K562 (cell line): ENCODE results near the gene HEPHL1. TPM values are rescaled to one million over a fixed set of nuclear protein-coding genes. Genes with fewer than 3 reads are reported as not detected.

Experiments used
- ATAC-seq: fragments of 200-7000 bp; cut with Tn5 transposase; 3 replicates; pipeline ENCODE4 v1.9.1; 2020; ENCODE audit warnings: moderate library complexity
- BruUV-seq: library from RNA; stranded (reverse); fragments of 400-500 nt; replicated peaks from 2 replicates; lab custom pipeline; 2021; lab: Mats Ljungman, UMichigan
- CTCF ChIA-PET: fragments of 300-600 bp; formaldehyde crosslinking; extraction: SDS; loops from one replicate; lab custom pipeline; 2021; ENCODE audit warnings: low intra/inter-chr PET ratio; lab: Yijun Ruan, JAX
- POLR2A ChIA-PET: fragments of 300-600, 350-650 bp; sonication (Branson Sonifier 250); formaldehyde crosslinking; extraction: SDS; loops from one replicate; lab custom pipeline; 2021; ENCODE audit warnings: antibody characterized with exemption, inconsistent platforms; lab: Yijun Ruan, JAX
- DNase-seq, 4 experiments: peaks; one replicate each; pipeline versions ENCODE4 v3.0.0 to v3.0.0-alpha.2; 2011 to 2018; ENCODE audit warnings: low spot score in 3 of 4, mixed read lengths in 3 of 4; ENCODE audit errors: extremely low read depth in 1 of 4
- FAIRE-seq: peaks from 2 replicates; lab custom pipeline; 2011; peaks lifted over from hg19 to GRCh38; lab: Jason Lieb, UNC
- H2AFZ ChIP-seq: 2 replicates; pipeline ENCODE4 v1.6.0; 2011; ENCODE audit warnings: low read depth, low read length, control low read depth, inconsistent platforms
- H3K27ac ChIP-seq: fragments of 200-600 bp; 3 replicates; pipeline ENCODE4 v1.8.0; 2011; ENCODE audit warnings: low read depth, mild to moderate bottlenecking, control low read depth, inconsistent platforms, low read length, moderate library complexity, mixed read lengths; ENCODE audit errors: extremely low read depth
- H3K27me3 ChIP-seq, 2 experiments: fragments of 300-600 bp in 1 of 2; 2 replicates in 1 of 2; 3 replicates in 1 of 2; pipeline versions ENCODE4 v1.6.0 to v1.8.0; 2011; ENCODE audit warnings: inconsistent platforms in 2 of 2, low read length in 2 of 2, mild to moderate bottlenecking in 1 of 2, mixed read lengths in 1 of 2, moderate library complexity in 1 of 2; ENCODE audit not compliant: control insufficient read depth in 2 of 2, insufficient read depth in 2 of 2
- H3K36me3 ChIP-seq: fragments of 300-600 bp; 3 replicates; pipeline ENCODE4 v1.8.0; 2011; ENCODE audit warnings: mild to moderate bottlenecking, low read length, inconsistent platforms; ENCODE audit not compliant: control insufficient read depth, insufficient read depth
- H3K4me1 ChIP-seq, 2 experiments: fragments of 200-600 bp in 1 of 2; replicated peaks in 1 of 2; 2 replicates in 1 of 2; 3 replicates in 1 of 2; pipeline versions ENCODE4 v1.5.1 to v1.8.0; 2011; ENCODE audit warnings: inconsistent platforms in 2 of 2, low read length in 2 of 2, mild to moderate bottlenecking in 1 of 2, mixed read lengths in 1 of 2, moderate library complexity in 1 of 2; ENCODE audit not compliant: control insufficient read depth in 2 of 2, insufficient read depth in 2 of 2
- H3K4me2 ChIP-seq: 2 replicates; pipeline ENCODE4 v1.6.1; 2011; ENCODE audit warnings: low read length, control low read depth, inconsistent platforms, mixed read lengths; ENCODE audit not compliant: insufficient read depth
- H3K4me3 ChIP-seq: fragments of 200-600 bp; sonication (generic), shearing (Covaris generic); 2 replicates; pipeline ENCODE4 v1.5.1; 2016; ENCODE audit warnings: control low read depth, inconsistent platforms
- H3K79me2 ChIP-seq: fragments of 200-600 bp; 3 replicates; pipeline ENCODE4 v1.8.0; 2011; ENCODE audit warnings: low read length, inconsistent platforms; ENCODE audit not compliant: control insufficient read depth, insufficient read depth
- H3K9ac ChIP-seq, 2 experiments: 2 replicates each; pipeline versions ENCODE4 v1.6.0 to v1.6.1; 2011; ENCODE audit warnings: low read depth in 2 of 2, low read length in 2 of 2, control low read depth in 1 of 2, inconsistent platforms in 1 of 2, mild to moderate bottlenecking in 1 of 2, mixed read lengths in 1 of 2; ENCODE audit not compliant: insufficient read depth in 1 of 2
- H3K9me1 ChIP-seq: one replicate; pipeline ENCODE4 v1.6.0; 2011; ENCODE audit warnings: inconsistent platforms, mild to moderate bottlenecking, low read length, moderate library complexity; ENCODE audit not compliant: control insufficient read depth, insufficient read depth
- H3K9me3 ChIP-seq: replicated peaks from 2 replicates; pipeline ENCODE4 v1.5.1; 2011; ENCODE audit warnings: low read depth, low read length, inconsistent platforms; ENCODE audit not compliant: control insufficient read depth, insufficient read depth
- H4K20me1 ChIP-seq: replicated peaks from 2 replicates; pipeline ENCODE4 v1.6.1; 2011; ENCODE audit warnings: low read length, inconsistent platforms, mixed read lengths; ENCODE audit not compliant: control insufficient read depth, insufficient read depth
- CBX5 ChIP-seq: IDR thresholded peaks from 2 replicates; pipeline ENCODE4 v1.6.1; 2014; ENCODE audit warnings: low read depth, borderline replicate concordance
- CBX8 ChIP-seq: fragments of 200-600 bp; sonication (generic); IDR thresholded peaks from 2 replicates; pipeline ENCODE4 v1.6.1; 2012; ENCODE audit warnings: borderline replicate concordance, mixed run types, low read depth, mild to moderate bottlenecking, moderate library complexity, mixed read lengths, low read length, control low read depth, inconsistent platforms; ENCODE audit not compliant: poor library complexity, severe bottlenecking; ENCODE audit errors: extremely low read depth
- FOXM1 ChIP-seq, 2 experiments: fragments of 450-650 bp in 1 of 2; sonication (generic) in 1 of 2; formaldehyde crosslinking in 1 of 2; IDR thresholded peaks; 2 replicates each; pipeline versions ENCODE4 v1.6.1 to v1.9.0; 2017 to 2022; ENCODE audit warnings: low read depth in 2 of 2, mild to moderate bottlenecking in 2 of 2, missing genetic modification reagents in 1 of 2, moderate library complexity in 1 of 2
- HNRNPLL ChIP-seq: fragments of 200-400 bp; formaldehyde crosslinking; IDR thresholded peaks from 2 replicates; pipeline ENCODE4 v1.6.1; 2017; ENCODE audit warnings: low read length, low read depth, mild to moderate bottlenecking; ENCODE audit not compliant: poor library complexity, severe bottlenecking
- KDM5B ChIP-seq: fragments of 200-600 bp; sonication (generic); IDR thresholded peaks from 2 replicates; pipeline ENCODE4 v1.6.1; 2012; ENCODE audit warnings: low read depth, mild to moderate bottlenecking, moderate library complexity, low read length, control low read depth, inconsistent platforms; ENCODE audit not compliant: insufficient replicate concordance
- MYBL2 ChIP-seq, 2 experiments: fragments of 450-650 bp in 1 of 2; sonication (generic) in 1 of 2; formaldehyde crosslinking in 1 of 2; IDR thresholded peaks; 2 replicates each; pipeline versions ENCODE4 v1.6.1 to v1.8.1; 2017 to 2022; ENCODE audit warnings: borderline replicate concordance in 1 of 2, inconsistent platforms in 1 of 2, low read depth in 1 of 2, mild to moderate bottlenecking in 1 of 2, missing genetic modification reagents in 1 of 2, moderate library complexity in 1 of 2
- NFE2 ChIP-seq: IDR thresholded peaks from 2 replicates; pipeline ENCODE4 v1.6.1; 2014; ENCODE audit warnings: antibody characterized with exemption, low read depth
- SIN3B ChIP-seq: fragments of 450-650 bp; IDR thresholded peaks from 2 replicates; pipeline ENCODE4 v1.6.1; 2017; ENCODE audit warnings: low read depth, mild to moderate bottlenecking, moderate library complexity
- ZNF146 ChIP-seq: IDR thresholded peaks from one replicate; pipeline ENCODE4 v1.6.1; 2018; ENCODE audit warnings: missing compliant biosample characterization; ENCODE audit not compliant: unreplicated experiment
- in situ Hi-C: fragments of 300-500 bp; cut with MboI; formaldehyde crosslinking; loops from 4 replicates; pipeline ENCODE4 v1.15.0; 2018; ENCODE audit warnings: inconsistent platforms, mixed read lengths
- intact Hi-C: fragments of 100-400 bp; cut with micrococcal nuclease; formaldehyde crosslinking; loops from 2 replicates; pipeline ENCODE4 v1.14.2; 2022
- polyA plus RNA-seq, 8 experiments: library from polyadenylated mRNA; depleted of rRNA in 4 of 8; stranded (reverse) in 5 of 8; unstranded in 3 of 8; fragments of >200 nt; fragmentation: Nextera tagmentation in 2 of 8; fragmentation: Illumina TruSeq in 1 of 8; extraction: Ambion mirVana in 2 of 8; extraction: Trizol in 1 of 8; gene quantifications; 2 replicates each; pipeline versions ENCODE4 v1.2.1 to v1.2.3, GENCODE V29; 2011 to 2014; ENCODE audit warnings: inconsistent platforms in 1 of 8, missing spikeins in 1 of 8
- total RNA-seq, 7 experiments: library from RNA; depleted of rRNA in 6 of 7; stranded (reverse); fragments of >200 nt in 6 of 7; fragmentation: Illumina TruSeq in 2 of 7; extraction: Trizol in 2 of 7; gene quantifications; 2 replicates each; pipeline versions ENCODE4 v1.2.1 to v1.2.3, GENCODE V29; 2011 to 2021; ENCODE audit warnings: low replicate concordance in 1 of 7
- TF ChIP-seq, protein P1 (sequence below): fragments of 450-650 bp; IDR thresholded peaks from 2 replicates; pipeline ENCODE4 v1.6.1; 2017; ENCODE audit warnings: antibody characterized with exemption, mild to moderate bottlenecking
- TF ChIP-seq, protein P2 (sequence below): sonication (generic); formaldehyde crosslinking; IDR thresholded peaks from 2 replicates; pipeline ENCODE4 v1.8.1; 2023; ENCODE audit warnings: mild to moderate bottlenecking, missing genetic modification reagents, moderate library complexity
- TF ChIP-seq, protein P3 (sequence below): fragments of 250-450 bp; sonication (Bioruptor Pico); IDR thresholded peaks from 2 replicates; pipeline ENCODE4 v1.4.0; 2020; ENCODE audit warnings: mild to moderate bottlenecking, moderate library complexity
- TF ChIP-seq, protein P4 (sequence below): fragments of 450-650 bp; IDR thresholded peaks from 2 replicates; pipeline ENCODE4 v1.6.1; 2016; ENCODE audit warnings: antibody characterized with exemption

The HEPHL1 gene
- total and polyA plus RNA-seq, 9 of the 15 experiments (the other 6 are each of a cell fraction or from before 2014, with no cell fraction given): 0.01 TPM; not detected in 8

DNA sequence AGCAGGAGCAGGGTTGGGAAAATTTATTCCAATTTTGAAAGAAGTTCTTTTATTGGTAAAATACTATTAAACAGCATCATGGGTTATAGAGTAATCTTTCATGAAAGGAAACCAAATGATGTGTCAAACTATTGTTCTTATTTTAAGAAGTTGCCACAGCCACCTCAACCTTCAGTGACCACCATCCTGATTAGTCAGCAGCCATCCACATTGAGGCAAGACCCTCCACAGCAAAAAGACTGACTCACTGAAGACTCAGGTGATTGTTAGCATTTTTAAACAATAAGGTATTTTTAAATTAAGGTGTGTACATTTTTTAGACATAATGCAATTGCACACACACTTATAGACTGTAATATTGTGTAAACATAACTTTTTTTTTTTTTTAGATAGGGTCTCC lies 3.7 kb upstream of the HEPHL1 start:
- no peak for FAIRE-seq
- H3K9me1 ChIP-seq: no peaks in the 10 kb centered on the region
- no TSS peak for BruUV-seq
- no peak for DNase-seq
- no peak for ATAC-seq
- no peaks in the 10 kb centered on the region for H3K79me2 ChIP-seq
- no peaks in the 10 kb centered on the region for H3K27me3 ChIP-seq
- ChIA-PET CTCF (no interaction called here), POLR2A (no interaction called here)
- H3K36me3 ChIP-seq: no peaks in the 10 kb centered on the region
- intact Hi-C loops: no loop called here
- no peak overlapping the region for H3K27ac ChIP-seq
- no peak overlapping the region for H3K9ac ChIP-seq
- no peak overlapping the region for H2AFZ ChIP-seq
- no peak overlapping the region for H3K4me3 ChIP-seq
- no peak overlapping the region for H3K4me2 ChIP-seq
- no peaks in the 10 kb centered on the region for H3K9me3 ChIP-seq
- no peaks in the 10 kb centered on the region for H4K20me1 ChIP-seq
- in situ Hi-C loops: no loop called here
- H3K4me1 ChIP-seq: no peaks in the 10 kb centered on the region
- TF ChIP-seq HNRNPLL (no peak), SIN3B (no peak), ZNF146 (CRISPR knock-in tag) (no peak), KDM5B (no peak), FOXM1 (IDR thresholded peaks at IDR 0.05; ENCODE audit: low read depth) (no peak), FOXM1 (CRISPR knock-in tag; IDR thresholded peaks at IDR 0.05; ENCODE audit: low read depth) (no peak), MYBL2 (IDR thresholded peaks at IDR 0.05; ENCODE audit: low read depth) (no peak), MYBL2 (CRISPR knock-in tag; IDR thresholded peaks at IDR 0.05; ENCODE audit: borderline replicate concordance) (no peak), CBX8 (no peak), CBX5 (no peak), NFE2 (no peak)
- TF ChIP-seq, protein P1, sequence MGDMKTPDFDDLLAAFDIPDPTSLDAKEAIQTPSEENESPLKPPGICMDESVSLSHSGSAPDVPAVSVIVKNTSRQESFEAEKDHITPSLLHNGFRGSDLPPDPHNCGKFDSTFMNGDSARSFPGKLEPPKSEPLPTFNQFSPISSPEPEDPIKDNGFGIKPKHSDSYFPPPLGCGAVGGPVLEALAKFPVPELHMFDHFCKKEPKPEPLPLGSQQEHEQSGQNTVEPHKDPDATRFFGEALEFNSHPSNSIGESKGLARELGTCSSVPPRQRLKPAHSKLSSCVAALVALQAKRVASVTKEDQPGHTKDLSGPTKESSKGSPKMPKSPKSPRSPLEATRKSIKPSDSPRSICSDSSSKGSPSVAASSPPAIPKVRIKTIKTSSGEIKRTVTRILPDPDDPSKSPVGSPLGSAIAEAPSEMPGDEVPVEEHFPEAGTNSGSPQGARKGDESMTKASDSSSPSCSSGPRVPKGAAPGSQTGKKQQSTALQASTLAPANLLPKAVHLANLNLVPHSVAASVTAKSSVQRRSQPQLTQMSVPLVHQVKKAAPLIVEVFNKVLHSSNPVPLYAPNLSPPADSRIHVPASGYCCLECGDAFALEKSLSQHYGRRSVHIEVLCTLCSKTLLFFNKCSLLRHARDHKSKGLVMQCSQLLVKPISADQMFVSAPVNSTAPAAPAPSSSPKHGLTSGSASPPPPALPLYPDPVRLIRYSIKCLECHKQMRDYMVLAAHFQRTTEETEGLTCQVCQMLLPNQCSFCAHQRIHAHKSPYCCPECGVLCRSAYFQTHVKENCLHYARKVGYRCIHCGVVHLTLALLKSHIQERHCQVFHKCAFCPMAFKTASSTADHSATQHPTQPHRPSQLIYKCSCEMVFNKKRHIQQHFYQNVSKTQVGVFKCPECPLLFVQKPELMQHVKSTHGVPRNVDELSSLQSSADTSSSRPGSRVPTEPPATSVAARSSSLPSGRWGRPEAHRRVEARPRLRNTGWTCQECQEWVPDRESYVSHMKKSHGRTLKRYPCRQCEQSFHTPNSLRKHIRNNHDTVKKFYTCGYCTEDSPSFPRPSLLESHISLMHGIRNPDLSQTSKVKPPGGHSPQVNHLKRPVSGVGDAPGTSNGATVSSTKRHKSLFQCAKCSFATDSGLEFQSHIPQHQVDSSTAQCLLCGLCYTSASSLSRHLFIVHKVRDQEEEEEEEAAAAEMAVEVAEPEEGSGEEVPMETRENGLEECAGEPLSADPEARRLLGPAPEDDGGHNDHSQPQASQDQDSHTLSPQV: no peak
- TF ChIP-seq, protein P2, sequence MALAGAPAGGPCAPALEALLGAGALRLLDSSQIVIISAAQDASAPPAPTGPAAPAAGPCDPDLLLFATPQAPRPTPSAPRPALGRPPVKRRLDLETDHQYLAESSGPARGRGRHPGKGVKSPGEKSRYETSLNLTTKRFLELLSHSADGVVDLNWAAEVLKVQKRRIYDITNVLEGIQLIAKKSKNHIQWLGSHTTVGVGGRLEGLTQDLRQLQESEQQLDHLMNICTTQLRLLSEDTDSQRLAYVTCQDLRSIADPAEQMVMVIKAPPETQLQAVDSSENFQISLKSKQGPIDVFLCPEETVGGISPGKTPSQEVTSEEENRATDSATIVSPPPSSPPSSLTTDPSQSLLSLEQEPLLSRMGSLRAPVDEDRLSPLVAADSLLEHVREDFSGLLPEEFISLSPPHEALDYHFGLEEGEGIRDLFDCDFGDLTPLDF: no peak
- TF ChIP-seq, protein P3, sequence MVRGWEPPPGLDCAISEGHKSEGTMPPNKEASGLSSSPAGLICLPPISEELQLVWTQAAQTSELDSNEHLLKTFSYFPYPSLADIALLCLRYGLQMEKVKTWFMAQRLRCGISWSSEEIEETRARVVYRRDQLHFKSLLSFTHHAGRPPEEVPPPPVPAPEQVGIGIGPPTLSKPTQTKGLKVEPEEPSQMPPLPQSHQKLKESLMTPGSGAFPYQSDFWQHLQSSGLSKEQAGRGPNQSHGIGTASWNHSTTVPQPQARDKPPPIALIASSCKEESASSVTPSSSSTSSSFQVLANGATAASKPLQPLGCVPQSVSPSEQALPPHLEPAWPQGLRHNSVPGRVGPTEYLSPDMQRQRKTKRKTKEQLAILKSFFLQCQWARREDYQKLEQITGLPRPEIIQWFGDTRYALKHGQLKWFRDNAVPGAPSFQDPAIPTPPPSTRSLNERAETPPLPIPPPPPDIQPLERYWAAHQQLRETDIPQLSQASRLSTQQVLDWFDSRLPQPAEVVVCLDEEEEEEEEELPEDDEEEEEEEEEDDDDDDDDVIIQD (CRISPR knock-in tag): no peak
- TF ChIP-seq, protein P4, sequence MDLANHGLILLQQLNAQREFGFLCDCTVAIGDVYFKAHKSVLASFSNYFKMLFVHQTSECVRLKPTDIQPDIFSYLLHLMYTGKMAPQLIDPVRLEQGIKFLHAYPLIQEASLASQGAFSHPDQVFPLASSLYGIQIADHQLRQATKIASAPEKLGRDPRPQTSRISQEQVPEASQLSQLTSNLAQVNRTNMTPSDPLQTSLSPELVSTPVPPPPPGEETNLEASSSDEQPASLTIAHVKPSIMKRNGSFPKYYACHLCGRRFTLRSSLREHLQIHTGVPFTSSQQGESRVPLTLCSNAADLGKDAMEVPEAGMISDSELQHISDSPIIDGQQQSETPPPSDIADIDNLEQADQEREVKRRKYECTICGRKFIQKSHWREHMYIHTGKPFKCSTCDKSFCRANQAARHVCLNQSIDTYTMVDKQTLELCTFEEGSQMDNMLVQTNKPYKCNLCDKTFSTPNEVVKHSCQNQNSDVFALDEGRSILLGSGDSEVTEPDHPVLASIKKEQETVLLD: no peak
